Liver (tissue), 9 donors: ENCODE data around the gene ALPK3. TPM values are rescaled to one million over a fixed set of nuclear protein-coding genes. Genes with fewer than 3 reads are reported as not detected.

ENCODE experiments used
- DNase-seq: peaks from one replicate; pipeline ENCODE4 v3.0.0-alpha.2; 2017; ENCODE audit warnings: low spot score
- H3K27ac ChIP-seq, 2 donors: one replicate each; pipeline ENCODE4 v1.7.0; 2013; ENCODE audit warnings: inconsistent platforms in 2 of 2, low read length in 2 of 2, control low read depth in 1 of 2, low read depth in 1 of 2, mild to moderate bottlenecking in 1 of 2
- H3K27me3 ChIP-seq, 4 donors: one replicate each; pipeline versions ENCODE4 v1.6.1 to v1.7.0; 2013; ENCODE audit warnings: low read length in 3 of 4, inconsistent platforms in 1 of 4, mild to moderate bottlenecking in 1 of 4, moderate library complexity in 1 of 4; ENCODE audit not compliant: control insufficient read depth in 4 of 4, insufficient read depth in 4 of 4
- H3K36me3 ChIP-seq, 4 donors: one replicate each; pipeline versions ENCODE4 v1.6.1 to v1.7.0; 2013; ENCODE audit warnings: low read length in 3 of 4, mild to moderate bottlenecking in 3 of 4, low read depth in 1 of 4, moderate library complexity in 1 of 4; ENCODE audit not compliant: control insufficient read depth in 4 of 4, insufficient read depth in 3 of 4
- H3K4me1 ChIP-seq, 4 donors: one replicate each; pipeline versions ENCODE4 v1.6.1 to v1.7.0; 2013; ENCODE audit warnings: low read length in 3 of 4, mild to moderate bottlenecking in 3 of 4, moderate library complexity in 1 of 4; ENCODE audit not compliant: control insufficient read depth in 4 of 4, insufficient read depth in 4 of 4
- H3K4me3 ChIP-seq, 3 donors: one replicate each; pipeline versions ENCODE4 v1.6.1 to v1.7.0; 2013; ENCODE audit warnings: low read length in 3 of 3, control low read depth in 1 of 3, low read depth in 1 of 3, mild to moderate bottlenecking in 1 of 3
- H3K9ac ChIP-seq, 2 donors: one replicate each; pipeline ENCODE4 v1.7.0; 2013; ENCODE audit warnings: low read length in 2 of 2, mild to moderate bottlenecking in 2 of 2, moderate library complexity in 2 of 2, control low read depth in 1 of 2, low read depth in 1 of 2
- H3K9me3 ChIP-seq, 4 donors: one replicate each; pipeline versions ENCODE4 v1.6.1 to v1.7.0; 2013; ENCODE audit warnings: low read length in 3 of 4; ENCODE audit not compliant: control insufficient read depth in 4 of 4
- ATF3 ChIP-seq: IDR thresholded peaks from 2 replicates; pipeline ENCODE4 v1.6.1; 2016; ENCODE audit warnings: antibody characterized with exemption
- EGR1 ChIP-seq, 2 donors: IDR thresholded peaks; 2 replicates each; pipeline ENCODE4 v1.6.1; 2016 to 2018; ENCODE audit warnings: antibody characterized with exemption in 2 of 2, low read depth in 2 of 2
- FOXA1 ChIP-seq: IDR thresholded peaks from 2 replicates; pipeline ENCODE4 v1.6.1; 2016; ENCODE audit warnings: antibody characterized with exemption
- FOXA2 ChIP-seq: IDR thresholded peaks from 2 replicates; pipeline ENCODE4 v1.6.1; 2016; ENCODE audit warnings: antibody characterized with exemption
- GABPA ChIP-seq, 2 donors: IDR thresholded peaks in 1 of 2; conservative IDR thresholded peaks in 1 of 2; 2 replicates each; pipeline ENCODE4 v1.6.1; 2016; ENCODE audit warnings: antibody characterized with exemption in 2 of 2, mild to moderate bottlenecking in 1 of 2, moderate library complexity in 1 of 2
- HNF4A ChIP-seq, 2 donors: conservative IDR thresholded peaks; 2 replicates each; pipeline ENCODE4 v1.6.1; 2016; ENCODE audit warnings: antibody characterized with exemption in 2 of 2, mild to moderate bottlenecking in 2 of 2
- HNF4G ChIP-seq: IDR thresholded peaks from 2 replicates; pipeline ENCODE4 v1.6.1; 2016; ENCODE audit warnings: antibody characterized with exemption
- JUND ChIP-seq, 2 donors: IDR thresholded peaks; 2 replicates each; pipeline ENCODE4 v1.6.1; 2016; ENCODE audit warnings: antibody characterized with exemption in 2 of 2
- NR2F2 ChIP-seq: IDR thresholded peaks from 2 replicates; pipeline ENCODE4 v1.6.1; 2016; ENCODE audit warnings: antibody characterized with exemption
- RAD21 ChIP-seq, 2 donors: IDR thresholded peaks; 2 replicates each; pipeline ENCODE4 v1.6.1; 2016; ENCODE audit warnings: antibody characterized with exemption in 2 of 2, mild to moderate bottlenecking in 2 of 2
- REST ChIP-seq: IDR thresholded peaks from 2 replicates; pipeline ENCODE4 v1.6.1; 2016; ENCODE audit warnings: antibody characterized with exemption, mild to moderate bottlenecking
- RXRA ChIP-seq, 2 donors: IDR thresholded peaks; 2 replicates each; pipeline ENCODE4 v1.6.1; 2017 to 2018; ENCODE audit warnings: antibody characterized with exemption in 2 of 2, mild to moderate bottlenecking in 1 of 2
- SP1 ChIP-seq: IDR thresholded peaks from 2 replicates; pipeline ENCODE4 v1.6.1; 2018; ENCODE audit warnings: antibody characterized with exemption, mild to moderate bottlenecking
- TAF1 ChIP-seq: conservative IDR thresholded peaks from 2 replicates; pipeline ENCODE4 v1.6.1; 2016; ENCODE audit warnings: antibody characterized with exemption, mild to moderate bottlenecking
- ZBTB33 ChIP-seq: IDR thresholded peaks from 2 replicates; pipeline ENCODE4 v1.6.1; 2016; ENCODE audit warnings: antibody characterized with exemption
- WGBS: extraction: QIAGEN DNeasy Blood & Tissue Kit; methylation state at CpG from one replicate; pipeline ENCODE4 v1.1.7; 2013; 5-methylcytosine and 5-hydroxymethylcytosine counted together
- polyA plus RNA-seq, 2 donors: library from polyadenylated mRNA; stranded (reverse) in 1 of 2; unstranded in 1 of 2; fragments of 200-250 nt in 1 of 2; fragments of >200 nt in 1 of 2; fragmentation: Nextera tagmentation in 1 of 2; extraction: Ambion mirVana in 1 of 2; gene quantifications; one replicate each; pipeline versions ENCODE4 v1.2.1 to v1.2.3, GENCODE V29; 2013 to 2015
- total RNA-seq, 2 donors: library from RNA; depleted of rRNA; stranded (reverse); fragments of >200 nt; gene quantifications; one replicate each; pipeline ENCODE4 v1.2.3, GENCODE V29; 2014
- donor health status: healthy.
- donor health status: healthy.
- donor health status: healthy.
- donor health status: healthy.
- donor health status: healthy.

The ALPK3 gene
- total and polyA plus RNA-seq, 4 donors: 0.96 to 10.0 (median 2.8) TPM

GRCh38 chr15:84819291-84819768 is 2.2 kb downstream of the ALPK3 start:
- no peaks in the 10 kb centered on the region for H3K27me3 ChIP-seq
- no peak for DNase-seq
- peak overlapping the region in 1 of 2 donors; percentile 77 for H3K9ac ChIP-seq
- peak overlapping the region; percentile 90 to 92 for H3K27ac ChIP-seq
- TF ChIP-seq REST (no peak), RAD21 (IDR thresholded peaks at IDR 0.05) (peak in 1 of 2 donors; percentile 27)
- peaks cover 14 to 40% (median 25%) of the 10 kb centered on the region in 4 donors for H3K4me1 ChIP-seq
- no peak overlapping the region for H3K4me3 ChIP-seq
- 50% methylated on average over 3 of the region's 3 CpGs for WGBS
- no peaks in the 10 kb centered on the region for H3K36me3 ChIP-seq
- H3K9me3 ChIP-seq: no peaks in the 10 kb centered on the region

- Histone ChIP-seq H3K27me3 (no peaks in the 10 kb centered on the region), H3K27ac (peak overlapping the region; percentile 90 to 92), H3K9me3 (no peaks in the 10 kb centered on the region), H3K4me1 (peaks cover 16 to 44% (median 27%) of the 10 kb centered on the region in 4 donors), H3K9ac (no peak overlapping the region), H3K36me3 (no peaks in the 10 kb centered on the region), H3K4me3 (no peak overlapping the region)
- 88% methylated on average over 2 of the region's 2 CpGs for WGBS
- no peak for DNase-seq
- no peak for TF ChIP-seq HNF4A (conservative IDR thresholded peaks at IDR 0.05)
Observed at GRCh38 chr15:84819791-84820190, 2.6 kb downstream of the ALPK3 start.

GRCh38 chr15:84821501-84822021 is 4.4 kb downstream of the ALPK3 start:
- no peaks in the 10 kb centered on the region for H3K9me3 ChIP-seq
- no peak overlapping the region for H3K4me3 ChIP-seq
- no peaks in the 10 kb centered on the region for H3K36me3 ChIP-seq
- TF ChIP-seq HNF4A (conservative IDR thresholded peaks at IDR 0.05): no peak
- no peak for TF ChIP-seq FOXA2
- no peak for TF ChIP-seq TAF1
- peak in 1 of 2 donors; percentile 19 for TF ChIP-seq RAD21 (IDR thresholded peaks at IDR 0.05)
- TF ChIP-seq NR2F2: peak; percentile 75
- H3K27me3 ChIP-seq: no peaks in the 10 kb centered on the region
- 76% methylated on average over 8 of the region's 8 CpGs for WGBS
- peaks cover 17 to 45% (median 28%) of the 10 kb centered on the region in 4 donors for H3K4me1 ChIP-seq
- DNase-seq: no peak
- H3K9ac ChIP-seq: no peak overlapping the region
- H3K27ac ChIP-seq: no peak overlapping the region

- no peak for DNase-seq
- Histone ChIP-seq H3K9ac (no peak overlapping the region), H3K36me3 (no peaks in the 10 kb centered on the region), H3K27ac (peak overlapping the region in 1 of 2 donors; percentile 21), H3K27me3 (no peaks in the 10 kb centered on the region), H3K9me3 (no peaks in the 10 kb centered on the region), H3K4me3 (no peak overlapping the region), H3K4me1 (peaks cover 17 to 45% (median 24%) of the 10 kb centered on the region in 4 donors)
- 87% methylated on average over 4 of the region's 4 CpGs for WGBS
- TF ChIP-seq ZBTB33 (no peak), HNF4A (conservative IDR thresholded peaks at IDR 0.05) (no peak), RXRA (IDR thresholded peaks at IDR 0.05) (no peak), EGR1 (IDR thresholded peaks at IDR 0.05; ENCODE audit: low read depth in 2 of 2) (no peak), HNF4G (no peak), GABPA (IDR thresholded peaks at IDR 0.05 in 1 of 2, conservative IDR thresholded peaks at IDR 0.05 in 1 of 2) (no peak), JUND (IDR thresholded peaks at IDR 0.05) (no peak), ATF3 (no peak), FOXA1 (no peak), SP1 (no peak), FOXA2 (no peak)
Observed at GRCh38 chr15:84822653-84823281, 5.6 kb downstream of the ALPK3 start.
